ENCODE results near the gene BLOC1S3.
A peak's percentile ranks its signal among the peaks of the same experiment; 100 is the strongest.

BLOC1S3 gene, protein sequence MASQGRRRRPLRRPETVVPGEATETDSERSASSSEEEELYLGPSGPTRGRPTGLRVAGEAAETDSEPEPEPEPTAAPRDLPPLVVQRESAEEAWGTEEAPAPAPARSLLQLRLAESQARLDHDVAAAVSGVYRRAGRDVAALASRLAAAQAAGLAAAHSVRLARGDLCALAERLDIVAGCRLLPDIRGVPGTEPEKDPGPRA

GRCh38 chr19:45178262-45179071 lies at the start of gene BLOC1S3:
Gene BLOC1S3 (plus strand): TSS chr19:45178784. CDS start chr19:45179297, 513 bp downstream.
- peak; percentile 100 for DNase-seq

- DNase-seq: no peak
Measured at GRCh38 chr19:45128806-45129205, 49.8 kb upstream of the BLOC1S3 start.

GRCh38 chr19:45130236-45130635 lies 48.3 kb upstream of the BLOC1S3 start:
- no peak for DNase-seq

DNA sequence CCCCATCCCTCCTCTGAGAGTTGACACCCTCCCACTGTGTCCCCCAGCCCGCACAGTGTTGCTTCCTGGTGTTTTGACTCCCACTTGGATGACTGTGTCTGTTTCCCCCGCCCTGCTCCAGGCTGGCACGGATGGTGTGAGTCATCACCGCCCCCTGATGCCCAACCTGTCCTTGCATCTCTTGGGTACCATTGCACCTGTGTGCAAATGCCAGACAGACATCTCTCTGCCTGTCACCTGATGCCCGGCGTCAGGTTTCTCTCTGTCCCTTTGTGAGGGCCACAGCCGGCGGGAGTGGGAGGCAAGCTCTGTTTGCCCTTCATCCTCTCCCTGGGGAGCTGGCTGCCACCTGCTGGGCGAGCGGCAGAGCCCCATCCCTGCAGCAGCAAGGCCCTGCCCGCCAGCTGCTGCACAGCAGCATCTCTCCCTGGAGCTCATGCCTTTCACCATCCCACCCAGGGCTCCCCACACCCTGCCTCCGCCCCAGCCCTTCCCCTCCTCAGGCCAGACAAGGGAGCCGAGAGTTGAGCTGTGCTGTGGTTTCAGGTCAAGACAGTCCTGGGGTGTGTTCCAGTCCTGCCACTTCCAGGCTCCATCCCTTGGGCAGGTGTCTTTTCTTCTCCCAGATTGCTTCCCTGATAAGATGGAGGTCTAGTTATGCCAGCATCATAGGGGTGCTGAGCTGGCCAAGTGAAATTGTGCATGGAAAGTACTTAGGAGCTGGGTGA lies 47.5 kb upstream of the BLOC1S3 start:
- no peak for DNase-seq

GRCh38 chr19:45133661-45134060 lies 44.9 kb upstream of the BLOC1S3 start:
- no peak for DNase-seq

DNA sequence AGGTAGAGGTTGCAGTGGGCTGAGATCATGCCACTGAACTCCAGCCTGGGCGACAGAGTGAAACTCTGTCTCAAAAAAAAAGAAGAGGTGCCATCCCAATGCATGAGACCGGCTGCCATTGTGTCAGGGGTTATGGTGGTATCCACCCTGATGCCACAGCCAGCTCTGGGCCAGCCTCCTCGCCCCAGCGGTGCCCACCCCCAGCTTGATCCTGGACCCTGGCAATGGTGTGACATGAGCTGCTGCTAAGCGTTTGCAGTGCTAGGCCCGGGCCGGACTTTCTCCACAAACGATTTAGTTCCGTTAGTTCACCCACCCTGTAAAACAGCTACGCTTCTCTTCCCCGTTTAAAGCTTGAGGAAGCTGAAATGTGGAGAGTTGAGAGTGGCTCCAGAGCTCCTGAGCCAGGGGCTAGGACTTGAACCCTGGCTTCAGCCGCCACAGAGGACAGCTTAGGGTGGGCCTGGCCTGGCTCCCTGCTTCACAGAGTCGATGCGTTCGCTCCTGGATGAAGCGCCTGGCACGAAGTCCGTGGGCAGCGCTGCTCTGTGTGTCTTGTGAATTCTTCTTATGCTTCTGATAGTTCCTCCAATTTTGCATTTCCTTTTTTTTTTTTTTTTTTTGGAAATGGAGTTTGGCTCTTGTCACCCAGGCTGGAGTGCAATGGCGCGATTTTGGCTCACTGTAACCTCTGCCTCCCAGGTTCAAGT lies 43.3 kb upstream of the BLOC1S3 start:
- DNase-seq: no peak

DNA sequence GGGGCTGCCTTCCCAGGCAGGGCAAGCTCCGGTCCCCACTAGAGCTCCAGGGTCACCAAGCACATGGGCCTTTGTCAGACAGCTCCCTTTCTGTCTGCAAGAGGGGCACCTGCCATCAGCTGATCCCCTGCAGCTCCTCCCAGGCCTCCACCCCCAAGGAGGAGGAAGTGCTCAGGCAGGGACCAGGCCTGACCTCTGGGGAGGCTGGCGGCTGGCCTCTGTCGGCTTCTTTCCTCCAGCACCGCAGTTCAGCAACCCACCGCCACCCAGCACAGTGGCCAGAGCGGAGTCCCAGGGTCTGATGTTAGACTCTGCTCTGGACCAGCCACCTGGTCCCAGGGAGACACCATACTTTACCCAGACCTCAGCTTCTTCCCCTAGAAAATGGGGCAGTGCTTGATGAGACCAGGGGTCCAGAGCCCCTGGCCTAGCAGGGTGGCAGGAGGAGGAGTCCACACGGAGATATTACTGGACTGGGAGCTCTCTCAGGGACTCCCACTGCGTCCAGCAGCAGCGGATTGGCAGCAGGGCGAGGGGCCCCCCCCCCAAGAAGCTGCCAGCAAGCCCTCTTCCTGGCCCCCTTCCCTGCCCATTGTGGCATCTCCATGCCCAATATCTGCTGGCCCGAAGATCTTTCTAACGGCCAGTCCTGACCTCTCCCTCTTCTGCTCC lies 41.9 kb upstream of the BLOC1S3 start:
- no peak for DNase-seq

- no peak for DNase-seq
Measured at GRCh38 chr19:45137179-45137761, 41.3 kb upstream of the BLOC1S3 start.

DNA sequence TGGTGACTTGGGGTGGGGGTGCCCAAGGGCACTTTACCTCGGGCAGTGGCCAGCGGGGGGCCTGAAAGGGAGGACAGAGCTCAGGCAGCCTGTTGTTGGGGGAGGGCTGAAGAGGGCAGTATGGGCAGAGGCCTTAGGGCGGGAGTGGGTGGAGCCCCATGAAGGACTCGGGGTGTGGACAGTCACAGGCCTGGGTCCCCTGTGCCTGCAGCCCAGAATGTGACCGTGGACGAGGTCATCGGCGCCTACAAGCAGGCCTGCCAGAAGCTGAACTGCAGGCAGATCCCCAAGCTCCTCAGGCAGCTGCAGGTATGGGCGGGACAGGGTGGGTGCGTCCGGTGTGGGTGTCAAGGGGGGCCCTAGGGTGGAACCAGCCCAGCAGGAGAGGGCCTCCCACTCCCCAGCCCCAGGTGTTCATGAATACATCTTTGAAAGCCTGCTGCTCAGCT lies 40.3 kb upstream of the BLOC1S3 start:
- no peak for DNase-seq

DNA sequence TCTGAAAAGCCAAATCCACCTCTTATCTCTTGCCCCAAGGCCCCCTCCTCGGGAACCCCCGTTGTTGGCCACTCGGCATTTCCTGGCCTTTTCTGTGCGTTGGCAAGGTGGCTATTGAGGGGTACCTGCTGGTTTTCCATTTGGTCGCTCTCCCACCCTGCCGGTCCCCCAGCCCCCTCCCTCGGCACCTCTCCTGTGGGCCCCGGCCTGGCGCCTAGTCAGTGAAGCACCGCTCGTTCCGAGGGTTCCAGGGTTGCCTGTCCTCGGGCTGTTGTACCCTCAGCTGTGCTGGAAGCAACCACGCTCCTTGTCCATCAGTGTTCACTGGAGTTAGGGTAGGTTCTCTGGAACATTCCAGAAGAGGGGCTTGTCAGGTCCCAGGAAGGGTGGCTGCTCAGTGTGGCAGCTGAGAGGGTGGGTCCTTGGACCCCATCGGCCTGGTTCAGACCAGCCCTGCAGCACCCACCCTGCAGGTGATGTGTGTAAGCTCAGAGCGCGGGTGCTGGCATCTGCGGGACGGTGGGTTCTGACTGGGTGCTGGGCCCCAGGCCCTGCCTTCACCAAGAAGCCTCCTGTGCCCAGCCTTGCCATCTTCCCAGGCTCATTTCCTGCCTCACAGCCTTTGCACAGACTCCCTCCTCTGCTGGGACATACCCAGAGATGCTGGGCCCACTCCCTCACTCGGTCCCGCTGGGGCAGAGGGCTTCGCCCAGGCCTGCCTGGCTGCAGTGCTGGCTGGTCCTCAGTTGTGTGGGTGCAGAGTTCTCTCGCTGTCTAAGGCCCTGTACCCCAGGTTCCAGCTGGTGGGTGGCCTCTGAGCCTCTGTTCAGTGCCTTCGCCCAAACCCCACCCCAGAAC lies 39.1 kb upstream of the BLOC1S3 start:
- DNase-seq: no peak

- no peak for DNase-seq
Measured at GRCh38 chr19:45140144-45140503, 38.5 kb upstream of the BLOC1S3 start.

DNA sequence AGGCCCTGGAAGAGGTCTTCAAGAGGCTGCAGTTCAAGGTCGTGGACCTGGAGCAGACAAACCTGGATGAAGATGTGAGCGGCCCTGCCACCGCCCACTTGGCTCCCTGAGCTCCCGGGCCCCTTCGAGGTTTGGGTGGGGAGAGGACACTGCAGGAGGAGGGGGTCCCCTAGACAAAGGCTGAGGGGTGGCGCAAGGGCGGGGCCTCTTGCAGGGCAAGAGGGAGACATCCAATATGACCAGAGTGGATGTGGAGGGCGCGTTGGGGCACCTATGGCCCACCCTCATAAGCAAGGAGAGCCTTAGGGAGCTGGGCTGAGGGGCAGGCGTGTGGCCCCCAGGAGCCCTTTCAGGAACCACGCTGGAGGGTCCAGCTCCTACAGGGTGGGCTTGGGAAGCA lies 38.1 kb upstream of the BLOC1S3 start:
- no peak for DNase-seq

DNA sequence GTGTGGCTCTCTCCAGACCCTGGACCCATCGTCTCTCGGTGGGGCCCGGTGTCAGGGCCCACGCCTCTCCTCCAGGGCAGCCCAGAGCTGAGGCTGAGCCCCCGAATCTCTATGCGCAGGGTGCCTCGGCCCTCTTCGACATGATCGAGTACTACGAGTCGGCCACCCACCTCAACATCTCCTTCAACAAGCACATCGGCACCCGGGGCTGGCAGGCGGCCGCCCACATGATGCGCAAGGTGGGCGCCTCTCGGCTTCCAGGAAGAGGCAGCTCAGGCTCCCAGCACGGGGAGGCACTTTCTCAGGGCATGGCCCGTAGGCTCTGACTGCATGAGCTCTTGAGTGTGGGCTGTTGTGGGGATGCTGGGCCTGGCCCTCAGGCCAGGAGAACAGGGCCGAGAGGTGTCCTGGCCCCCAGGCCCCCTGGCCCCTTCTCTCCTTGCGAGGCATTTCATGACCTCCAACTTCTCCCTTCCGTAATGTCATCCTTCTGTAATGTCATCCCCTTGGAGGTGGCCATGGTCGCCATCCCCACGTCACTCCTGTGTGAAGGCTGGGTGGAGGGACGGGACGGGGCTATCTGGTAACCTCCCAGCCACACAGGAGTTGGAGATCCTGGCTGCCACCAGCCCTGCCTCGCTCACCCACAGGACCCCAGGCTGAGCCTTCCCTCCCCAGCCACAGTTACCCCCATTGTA lies 37.2 kb upstream of the BLOC1S3 start:
- DNase-seq: no peak

- no peak for DNase-seq
Measured at GRCh38 chr19:45142016-45142725, 36.4 kb upstream of the BLOC1S3 start.

DNA sequence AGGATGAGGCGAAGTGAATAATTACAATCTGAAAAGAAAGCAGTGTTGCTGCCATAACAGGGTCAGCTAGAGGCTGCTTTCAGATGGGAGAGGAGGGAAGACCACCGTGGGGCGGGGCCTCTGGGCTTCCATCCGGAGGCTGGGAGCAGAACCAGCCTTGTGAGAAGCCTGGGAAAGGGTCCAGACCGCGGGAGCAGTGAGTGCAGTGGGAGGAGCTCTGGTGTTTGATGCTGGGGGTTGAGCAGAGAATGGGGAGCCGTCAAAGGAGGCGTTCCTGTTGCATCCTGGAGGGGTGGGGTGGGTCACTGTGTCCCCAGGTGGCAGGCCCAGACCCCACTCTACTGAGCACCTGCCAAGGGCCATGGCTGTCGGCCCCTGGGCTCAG lies 35.9 kb upstream of the BLOC1S3 start:
- DNase-seq: no peak

DNA sequence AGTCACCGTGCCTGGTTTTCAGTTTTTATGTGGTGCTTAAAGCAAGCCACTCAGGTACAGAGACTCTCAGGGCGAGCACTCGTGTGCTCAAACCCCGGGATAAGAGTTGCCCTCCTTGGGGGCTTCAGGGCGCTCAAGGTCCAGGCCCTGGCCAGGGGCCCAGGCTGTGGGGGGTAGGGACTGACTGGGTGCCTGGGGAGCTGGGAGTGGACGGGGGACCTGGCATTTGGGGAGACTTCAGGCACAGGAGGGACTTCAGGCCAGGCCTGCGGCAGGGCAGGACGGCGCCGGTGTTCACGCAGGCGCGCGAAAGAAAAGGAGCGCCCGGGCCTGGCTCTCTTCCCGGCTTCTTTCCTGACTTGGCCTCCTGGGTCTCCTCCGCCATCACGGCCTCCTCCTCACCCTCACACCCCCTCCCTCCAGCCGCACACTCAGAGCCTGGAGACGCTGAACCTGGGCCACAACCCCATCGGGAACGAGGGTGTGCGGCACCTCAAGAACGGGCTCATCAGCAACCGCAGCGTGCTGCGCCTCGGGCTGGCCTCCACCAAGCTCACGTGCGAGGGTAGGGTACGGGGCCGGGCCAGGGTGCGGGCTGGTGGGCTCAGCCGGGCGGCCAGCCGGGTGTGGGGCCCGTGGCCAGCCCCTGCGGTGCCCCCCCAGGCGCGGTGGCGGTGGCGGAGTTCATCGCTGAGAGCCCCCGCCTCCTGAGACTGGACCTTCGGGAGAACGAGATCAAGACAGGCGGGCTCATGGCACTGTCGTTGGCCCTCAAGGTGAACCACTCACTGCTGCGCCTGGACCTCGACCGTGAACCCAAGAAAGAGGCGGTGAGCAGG lies 33.9 kb upstream of the BLOC1S3 start:
- no peak for DNase-seq

DNA sequence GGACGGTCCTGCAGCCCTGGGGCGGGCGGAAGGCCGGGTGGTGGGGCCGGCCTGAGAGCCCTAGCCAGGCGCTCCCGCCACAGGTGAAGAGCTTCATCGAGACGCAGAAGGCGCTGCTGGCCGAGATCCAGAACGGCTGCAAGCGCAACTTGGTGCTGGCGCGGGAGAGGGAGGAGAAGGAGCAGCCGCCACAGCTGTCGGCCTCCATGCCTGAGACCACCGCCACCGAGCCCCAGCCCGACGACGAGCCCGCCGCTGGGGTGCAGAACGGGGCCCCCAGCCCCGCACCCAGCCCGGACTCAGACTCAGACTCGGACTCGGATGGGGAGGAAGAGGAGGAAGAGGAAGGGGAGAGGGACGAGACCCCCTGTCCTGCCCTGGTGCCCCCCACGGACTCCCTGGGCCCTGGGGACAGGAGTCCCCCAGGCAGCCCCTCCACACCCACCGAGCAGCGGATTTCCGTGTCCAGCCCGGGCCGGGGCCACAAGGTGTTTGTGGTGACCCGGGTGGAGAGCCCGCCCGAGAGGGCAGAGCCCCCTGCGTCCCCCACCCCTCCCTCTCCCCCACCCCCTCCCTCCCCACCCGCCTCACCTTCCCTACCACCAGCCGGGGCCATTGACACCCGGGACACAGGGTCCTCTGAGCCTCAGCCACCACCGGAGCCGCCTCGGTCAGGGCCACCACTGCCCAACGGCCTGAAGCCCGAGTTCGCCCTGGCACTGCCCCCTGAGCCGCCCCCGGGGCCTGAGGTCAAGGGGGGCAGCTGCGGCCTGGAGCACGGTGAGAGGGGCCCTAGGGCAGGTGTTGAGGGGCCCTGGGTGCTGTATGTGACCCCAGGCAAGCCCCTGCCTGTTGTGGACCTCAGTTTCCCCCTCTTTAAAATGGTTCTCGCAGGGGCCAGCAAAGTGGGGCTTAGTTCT lies 33.1 kb upstream of the BLOC1S3 start:
- no peak for DNase-seq

- DNase-seq: no peak
Measured at GRCh38 chr19:45146251-45146650, 32.3 kb upstream of the BLOC1S3 start.

Data from CD4-positive, alpha-beta T cell treated with Interleukin-21 for 1 hour (primary cell).